Hematopoietic multipotent progenitor cell treated with erythropoietin and hydrocortisone succinate and interleukin-3 and kit ligand, for 17 days (in vitro differentiated cells): ENCODE data around the gene PNPLA7.
"Not testable (repeated sequence)": the region's sequence is repeated elsewhere in the genome, so short reads cannot be mapped to it uniquely, and the experiment has no call there.

ENCODE experiments used
- DNase-seq: peaks from one replicate; pipeline ENCODE4 v3.0.0-alpha.2; 2015; ENCODE audit warnings: low spot score

PNPLA7 gene

GRCh38 chr9:137478962-137479861 lies 71.0 kb downstream of the PNPLA7 start:
- DNase-seq: no peak

- DNase-seq: no peak
Observed at GRCh38 chr9:137478613-137478961, 71.6 kb downstream of the PNPLA7 start.

- no peak for DNase-seq
Observed at GRCh38 chr9:137477778-137478612, 72.2 kb downstream of the PNPLA7 start.

DNA sequence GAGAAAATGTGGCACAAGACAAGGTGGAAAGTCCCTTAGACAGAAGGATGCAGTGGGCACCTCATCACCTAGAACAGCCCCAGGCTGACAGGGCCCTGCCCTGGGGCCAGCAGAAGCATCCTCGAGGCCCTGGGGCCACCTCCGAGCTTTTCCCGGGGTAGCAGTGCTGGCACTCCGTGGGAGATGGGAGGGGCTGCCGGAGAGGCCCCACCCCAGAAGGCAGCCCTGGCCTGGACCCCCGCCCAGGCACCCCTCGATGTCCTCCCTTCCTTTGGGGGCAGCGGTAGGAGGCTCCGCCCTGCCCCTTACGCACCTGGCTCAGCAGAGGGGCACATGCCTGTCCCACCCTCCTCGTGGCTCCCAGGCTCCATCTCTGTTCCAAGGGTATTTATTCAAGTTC lies 73.3 kb downstream of the PNPLA7 start:
- no peak for DNase-seq

- DNase-seq: no peak
Observed at GRCh38 chr9:137475666-137476065, 74.5 kb downstream of the PNPLA7 start.

DNA sequence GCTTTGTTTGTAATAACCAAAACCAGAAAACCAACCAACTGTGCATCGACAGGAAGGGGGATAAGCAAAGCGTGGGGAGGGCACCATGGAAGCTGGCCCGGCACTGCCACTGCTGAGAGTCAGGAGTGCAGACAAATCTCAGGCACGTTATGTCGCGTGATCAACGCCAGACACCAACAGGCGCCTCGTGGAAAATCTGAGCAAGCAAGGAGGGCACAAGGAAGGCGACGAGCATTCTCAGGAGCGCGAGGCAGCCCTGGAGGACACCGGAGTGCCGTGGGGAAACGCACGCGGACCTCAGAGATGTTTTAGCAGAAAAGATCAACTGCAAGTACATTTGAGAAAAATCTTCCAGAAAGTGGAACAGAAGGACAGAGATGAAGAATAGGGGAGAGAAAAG lies 75.9 kb downstream of the PNPLA7 start:
- no peak for DNase-seq

- DNase-seq: no peak
Observed at GRCh38 chr9:137470785-137471184, 79.4 kb downstream of the PNPLA7 start.

DNA sequence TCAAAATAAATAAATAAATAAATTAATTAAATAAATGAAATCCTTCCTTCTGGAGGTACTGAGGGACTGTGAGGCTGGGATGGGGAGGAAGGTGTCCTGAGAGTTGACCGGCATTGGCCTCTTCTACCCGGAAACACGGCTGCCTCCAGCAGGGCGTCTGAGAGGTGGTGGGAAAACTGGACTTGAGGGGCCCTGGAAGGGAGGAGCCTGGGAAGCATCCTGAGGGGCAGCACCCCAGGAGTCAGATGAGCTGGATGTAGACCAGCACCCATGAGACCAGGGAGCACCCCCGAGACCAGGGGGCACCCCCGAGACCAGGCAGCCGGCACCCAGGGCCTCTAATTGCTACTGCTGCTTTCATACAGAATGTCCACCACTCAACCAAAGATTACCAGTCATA lies 82.3 kb downstream of the PNPLA7 start:
- no peak for DNase-seq

GRCh38 chr9:137467161-137467581 lies 83.0 kb downstream of the PNPLA7 start:
- DNase-seq: no peak

- not testable (repeated sequence) for DNase-seq
Observed at GRCh38 chr9:137466389-137467085, 83.7 kb downstream of the PNPLA7 start.

DNA sequence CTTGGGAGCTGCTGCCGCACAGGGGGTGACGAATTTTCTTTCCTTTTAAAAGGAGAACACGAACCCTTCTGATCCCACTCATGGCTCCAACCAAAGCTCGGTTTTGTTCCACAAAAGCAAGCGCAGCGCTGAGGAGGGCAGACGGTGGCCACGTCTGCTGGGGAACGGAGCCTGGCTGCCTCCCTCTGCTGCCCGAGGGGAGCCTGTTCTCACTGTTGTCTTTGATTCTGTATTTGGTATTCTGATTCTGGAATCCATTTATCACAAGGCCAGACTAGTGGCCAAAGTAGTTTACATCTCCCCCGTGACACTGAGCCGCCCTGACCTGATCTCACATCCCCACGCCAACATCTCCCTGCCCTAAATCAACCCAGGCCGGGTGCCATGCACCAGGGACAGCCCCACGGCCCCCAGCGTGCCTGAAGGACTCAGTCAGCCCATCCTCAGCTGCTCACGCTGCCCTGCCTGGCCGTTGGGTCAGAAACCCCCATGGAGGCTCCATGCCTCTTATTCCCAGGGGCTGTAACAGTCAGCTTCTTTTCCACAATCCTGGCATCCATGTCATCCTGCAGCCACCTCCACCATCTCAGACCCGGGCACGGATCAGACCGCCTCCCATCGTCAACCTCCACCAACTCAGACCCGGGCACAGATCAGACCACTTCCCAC lies 84.3 kb downstream of the PNPLA7 start:
- no peak for DNase-seq

DNA sequence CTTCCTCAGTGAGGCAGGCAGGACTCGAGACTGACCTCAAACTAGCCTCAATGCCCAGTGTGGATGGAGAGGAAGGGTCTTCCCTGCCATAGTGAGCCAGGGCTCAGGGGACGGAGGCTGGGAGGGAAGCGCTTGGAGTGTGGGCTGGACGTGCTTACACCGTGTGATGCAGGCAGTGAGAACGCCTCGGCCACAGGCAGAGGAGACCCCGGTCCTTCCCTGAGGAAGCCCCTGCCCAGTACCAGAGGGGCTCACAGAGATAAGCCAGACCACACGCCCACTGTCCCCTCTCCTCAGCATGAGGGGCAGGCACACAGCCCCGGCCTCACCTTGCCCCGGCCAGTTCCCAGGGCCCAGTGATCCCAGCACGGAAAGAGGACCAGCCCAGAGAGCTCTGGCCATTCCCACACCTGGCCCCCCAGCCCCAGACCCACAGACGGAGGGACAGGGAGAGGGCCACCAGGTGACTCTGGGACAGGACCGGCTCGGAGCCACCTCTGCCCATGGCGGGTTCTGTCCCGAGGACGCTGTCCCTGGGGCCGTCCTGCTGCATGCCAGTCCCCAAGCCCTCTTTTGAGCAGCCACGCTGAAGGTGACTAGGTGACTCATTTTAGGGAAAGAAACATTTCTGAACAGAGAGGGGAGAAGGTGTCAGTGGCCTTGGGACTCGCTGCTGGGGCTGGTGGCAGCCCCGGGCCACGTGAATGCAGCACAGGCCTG lies 85.0 kb downstream of the PNPLA7 start:
- no peak for DNase-seq

DNA sequence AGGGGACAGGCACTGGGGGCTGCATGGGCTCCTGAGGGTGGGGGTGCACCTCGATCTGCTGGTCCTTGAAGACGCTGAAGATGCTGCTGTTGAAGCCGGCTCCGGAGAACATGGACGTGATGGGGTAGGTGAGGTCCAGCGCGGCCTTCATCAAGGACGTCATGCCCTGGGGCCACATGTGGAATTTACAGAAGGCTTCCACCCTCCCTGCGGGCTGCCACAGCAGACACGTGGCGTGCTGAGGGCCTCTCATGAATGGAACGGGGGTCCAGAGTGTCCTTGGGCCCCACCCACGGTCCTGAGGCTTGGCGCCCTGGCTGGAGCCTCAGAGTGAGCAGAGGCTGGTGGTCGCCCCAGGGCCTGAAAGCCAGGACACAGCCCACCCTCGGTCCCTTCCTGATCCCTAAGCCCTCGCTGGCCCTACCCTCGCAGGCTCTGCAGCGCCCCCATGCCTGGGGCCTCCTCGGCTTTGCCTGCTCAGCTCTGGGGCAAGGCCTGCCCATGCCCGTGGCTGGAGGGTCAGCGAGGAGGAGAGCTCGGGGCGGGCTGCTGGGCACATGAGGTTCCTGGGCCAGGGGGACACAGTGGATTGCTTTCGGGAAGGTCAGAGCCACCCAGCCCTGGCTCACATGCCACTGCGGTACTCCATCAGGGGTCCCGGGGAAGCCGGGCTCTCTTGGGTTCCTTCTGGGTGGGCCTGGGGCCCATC lies 85.8 kb downstream of the PNPLA7 start:
- no peak for DNase-seq

- no peak for DNase-seq
Observed at GRCh38 chr9:137463931-137464290, 86.3 kb downstream of the PNPLA7 start.

DNA sequence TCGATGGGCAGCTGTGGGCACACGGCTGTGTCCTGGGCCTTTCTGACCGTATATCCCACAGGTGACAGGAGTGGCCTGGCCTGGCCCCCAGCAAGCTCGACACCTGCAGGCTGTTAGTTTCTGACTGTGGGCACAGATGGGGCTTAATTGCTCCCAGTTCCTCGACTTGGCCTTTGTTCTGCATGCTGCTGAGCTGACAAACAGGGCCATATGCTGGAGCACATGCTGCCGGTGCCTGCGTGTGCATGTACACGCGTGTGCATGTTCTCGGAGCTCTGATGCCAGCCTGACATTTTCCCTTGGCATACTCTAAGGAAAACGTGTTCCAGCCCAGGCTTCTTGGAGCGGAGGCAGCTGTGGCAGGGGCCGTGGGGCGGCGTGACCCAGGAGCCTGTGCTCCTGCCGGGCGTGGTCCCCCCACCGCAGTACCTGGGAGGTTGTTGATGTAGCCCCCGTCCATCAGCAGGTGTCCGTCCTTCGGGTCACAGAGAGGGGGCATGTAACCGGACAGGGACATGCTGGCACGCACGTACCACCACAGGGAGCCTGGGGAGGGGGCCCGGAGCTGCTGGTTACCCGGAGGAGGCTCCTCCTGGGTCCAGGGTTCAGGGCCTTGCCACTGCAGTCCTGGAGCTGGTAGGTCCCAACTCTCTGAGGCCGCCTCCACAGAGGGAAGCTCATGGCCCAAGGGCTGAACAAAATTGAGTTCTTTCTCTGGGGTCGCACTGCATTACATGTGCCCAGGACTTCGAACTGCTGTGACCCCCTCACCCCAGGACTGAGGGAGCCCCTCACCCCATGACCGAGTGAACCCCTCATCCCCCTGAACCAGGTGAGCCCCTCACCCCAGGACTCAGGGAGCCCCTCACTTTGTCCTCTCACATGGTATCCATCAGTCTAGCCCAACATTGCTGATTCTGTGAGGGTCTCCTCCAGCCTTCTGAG lies 86.9 kb downstream of the PNPLA7 start:
- DNase-seq: no peak

GRCh38 chr9:137462396-137462985 lies 87.7 kb downstream of the PNPLA7 start:
- DNase-seq: no peak

DNA sequence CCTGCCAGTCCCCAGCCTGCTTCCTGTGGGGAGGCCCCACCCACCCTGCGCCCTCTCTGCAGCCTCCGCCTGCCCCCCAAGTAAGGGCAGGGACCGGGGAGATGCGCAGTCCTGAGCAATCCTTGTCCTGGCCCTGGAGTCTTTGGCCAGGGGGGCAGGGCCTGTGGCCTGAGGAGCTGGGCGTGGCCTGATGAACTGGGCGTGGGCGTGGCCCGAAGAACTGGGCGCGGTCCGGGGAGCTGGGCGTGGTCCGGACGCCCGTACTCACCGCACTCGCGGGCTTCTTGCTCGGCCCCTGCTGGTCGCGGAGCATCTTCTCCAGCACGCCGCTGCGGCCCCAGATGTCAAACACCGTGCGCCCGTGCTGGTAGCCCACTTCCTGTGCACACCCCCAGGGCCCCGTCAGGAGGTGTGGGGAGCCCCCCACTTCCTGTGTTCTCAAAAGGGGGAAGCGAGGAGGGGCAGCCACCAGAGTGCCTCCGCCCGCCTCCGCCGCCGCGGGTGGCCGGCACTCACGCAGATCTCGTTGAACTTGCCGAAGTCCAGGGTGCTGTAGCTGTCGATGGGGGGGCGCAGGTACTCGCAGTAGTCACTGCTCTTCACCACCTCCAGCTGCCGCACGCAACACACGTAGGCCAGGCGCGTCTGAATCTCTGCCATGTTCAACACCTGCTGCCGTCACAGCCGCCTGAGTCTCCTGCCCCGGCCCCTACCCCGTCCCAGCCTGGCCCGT lies 88.4 kb downstream of the PNPLA7 start:
- DNase-seq: peak; percentile 79

GRCh38 chr9:137461316-137461662 lies 88.9 kb downstream of the PNPLA7 start:
- no peak for DNase-seq
